Bronchus fibroblast of lung (primary cell): ENCODE results near the gene YIPF6. TPM values are rescaled to one million over a fixed set of nuclear protein-coding genes. Genes with fewer than 3 reads are reported as not detected.

Experiments
- total RNA-seq: library from RNA; depleted of rRNA; stranded (reverse); fragments of >200 nt; gene quantifications from 2 replicates; pipeline ENCODE4 v1.2.3, GENCODE V29; 2015

YIPF6 gene
- 13.5 and 15.0 TPM in 2 replicates for total RNA-seq

GRCh38 chrX:68498508-68499379, at the start of gene YIPF6:
Gene YIPF6, plus strand, starts transcription at chrX:68499051. Its CDS starts 16 bp downstream, at chrX:68499067.

Other genes with a start within 250 kb of the YIPF6 start
- gene OPHN1, start 65.6 kb upstream of the YIPF6 start, total RNA-seq: 3.0 and 3.7 TPM in 2 replicates
- 2.4 and 2.7 TPM in 2 replicates for gene STARD8, start 148.6 kb downstream of the YIPF6 start, total RNA-seq